ENCODE data around the gene AP1M2.
"Not testable (repeated sequence)": the region's sequence is repeated elsewhere in the genome, so short reads cannot be mapped to it uniquely, and the experiment has no call there.

AP1M2 gene

GRCh38 chr19:10600149-10600548 is 13.0 kb upstream of the AP1M2 start:
- no peak for DNase-seq

DNA sequence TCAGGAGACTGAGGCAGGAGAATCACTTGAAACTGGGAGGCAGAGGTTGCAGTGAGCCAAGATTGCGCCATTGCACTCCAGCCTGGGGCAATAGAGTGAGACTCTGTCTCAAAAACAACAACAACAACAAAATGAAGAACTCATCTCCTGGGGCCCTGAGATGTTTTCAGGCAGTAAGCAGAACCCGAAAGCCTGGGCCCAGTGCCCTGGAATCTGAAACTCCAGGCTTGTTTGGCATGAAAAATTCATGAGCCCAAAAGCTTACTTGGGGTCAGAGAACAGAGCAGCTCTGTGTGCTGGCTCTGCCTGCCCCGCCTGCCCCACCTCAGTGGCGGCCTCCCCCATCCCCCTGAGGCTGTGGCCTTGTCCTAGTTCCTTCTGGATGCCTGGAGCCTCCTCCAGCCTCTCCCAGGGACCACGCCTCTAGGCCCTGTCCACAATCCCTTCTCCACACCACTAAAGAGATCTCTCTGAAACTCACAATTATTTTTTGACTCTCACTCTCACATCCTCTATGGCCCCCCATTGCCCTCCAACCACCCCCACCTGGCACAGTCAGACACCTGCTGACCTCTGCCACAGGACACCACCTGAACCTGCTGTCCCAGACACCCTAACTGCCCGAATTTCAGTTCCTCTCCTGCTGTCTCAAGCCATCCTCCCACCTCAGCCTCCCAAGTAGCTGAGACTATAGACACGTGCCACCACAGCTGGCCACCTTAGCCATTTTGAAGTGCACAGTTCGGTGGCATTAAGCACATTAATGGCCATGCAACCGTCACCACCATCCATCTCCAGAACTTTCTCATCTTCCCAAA is 6.9 kb upstream of the AP1M2 start:
- DNase-seq: no peak

GRCh38 chr19:10593148-10593547 is 6.0 kb upstream of the AP1M2 start:
- no peak for DNase-seq

DNA sequence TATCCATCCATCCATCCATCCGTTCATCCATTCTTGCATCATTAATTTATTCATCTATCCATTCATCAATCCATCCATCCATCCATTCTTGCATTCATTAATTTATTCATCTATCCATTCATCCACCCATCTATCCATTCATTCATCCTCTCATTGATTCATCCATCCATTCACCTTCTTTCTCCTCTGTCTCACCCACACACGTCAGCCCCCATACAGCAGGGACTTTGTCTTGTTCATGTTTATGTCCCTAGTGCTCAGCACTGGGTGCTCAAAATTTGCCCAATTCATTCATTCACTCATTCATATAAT is 683 bp upstream of the AP1M2 start:
- DNase-seq: no peak

DNA sequence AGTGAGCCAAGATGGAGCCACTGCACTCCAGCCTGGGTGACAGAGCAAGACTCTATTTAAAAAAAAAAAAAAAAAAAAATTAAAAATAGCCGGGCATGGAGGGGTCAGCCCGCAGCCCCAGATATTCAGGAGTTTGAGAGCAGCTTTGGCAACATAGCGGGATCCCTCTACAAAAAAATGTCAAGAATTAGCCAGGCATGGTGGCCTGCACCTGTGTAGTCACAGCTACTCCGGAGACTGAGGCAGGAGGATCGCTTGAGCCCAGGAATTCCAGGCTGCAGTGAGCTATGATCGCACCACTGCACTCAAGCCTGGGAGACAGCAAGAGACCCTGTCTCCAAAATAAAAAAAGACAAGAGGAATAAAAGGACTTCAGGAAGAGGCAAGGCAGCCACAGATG is 716 bp downstream of the AP1M2 start:
- no peak for DNase-seq

DNA sequence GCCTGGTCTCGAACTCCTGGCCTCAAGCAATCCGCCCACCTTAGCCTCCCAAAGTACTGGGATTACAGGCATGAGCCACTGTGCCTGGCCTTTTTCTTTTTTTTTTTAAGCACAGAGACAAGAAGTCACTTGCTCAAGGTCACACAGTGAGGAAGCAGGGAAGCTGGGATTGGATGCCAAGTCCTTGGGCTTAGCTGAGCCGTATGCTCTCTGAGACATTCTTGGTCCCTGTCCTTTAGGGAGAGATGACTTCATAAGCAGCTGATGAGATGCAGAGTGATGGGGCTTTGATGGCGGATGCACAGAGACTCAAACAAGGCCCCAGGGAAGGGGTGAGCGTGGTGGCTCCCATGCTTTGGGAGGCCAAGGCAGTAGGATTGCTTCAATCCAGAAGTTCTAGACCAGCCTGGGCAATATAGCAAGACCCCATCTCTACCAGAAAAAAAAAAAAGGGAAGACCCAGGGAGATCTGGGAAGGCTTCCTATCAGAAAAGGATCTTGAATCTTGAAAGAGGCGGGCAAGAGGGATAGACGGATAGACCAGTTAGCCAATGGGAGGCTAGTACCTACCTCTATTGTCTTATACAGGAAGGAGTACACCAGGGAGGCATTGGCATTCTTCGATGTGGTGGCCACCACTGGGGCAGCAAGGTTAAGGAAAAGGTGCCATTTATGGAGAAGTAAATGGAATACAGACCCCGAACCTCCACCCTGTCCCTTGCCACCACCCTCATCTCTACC is 3.9 kb downstream of the AP1M2 start:
- no peak for DNase-seq

- DNase-seq: no peak
These were observed 5.0 kb downstream of the AP1M2 start for GRCh38 chr19:10582091-10582490.

DNA sequence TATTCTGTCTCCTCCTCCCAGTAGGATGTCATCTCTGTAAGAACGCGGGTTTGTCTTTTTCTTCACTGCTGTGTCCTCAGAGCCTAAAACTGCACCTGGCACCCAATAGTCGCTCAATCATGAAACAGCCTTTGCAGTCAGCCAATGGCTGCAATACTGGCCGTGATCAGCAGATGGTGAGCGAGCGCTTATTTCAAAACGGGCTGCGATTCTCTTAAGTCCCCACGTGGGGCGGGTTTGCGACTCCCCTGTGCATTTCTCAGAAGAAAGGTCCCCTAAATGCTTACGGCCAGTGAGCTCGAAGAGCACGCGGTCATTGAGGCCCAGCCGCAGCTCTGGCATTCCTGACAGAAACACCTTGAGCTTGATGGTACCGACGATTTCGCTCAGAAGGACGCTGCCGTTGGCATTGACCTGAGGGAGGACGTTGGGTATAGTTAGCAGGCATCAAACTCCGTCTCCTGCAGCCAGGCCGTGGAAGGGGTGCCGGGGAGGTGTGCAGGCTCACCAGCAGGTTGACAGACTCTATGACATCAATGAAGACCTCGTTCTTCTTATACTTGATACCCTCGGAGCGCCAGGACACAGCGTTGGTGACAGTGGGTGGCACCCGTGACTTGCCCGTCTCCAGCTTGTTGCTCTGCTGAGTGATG is 6.0 kb downstream of the AP1M2 start:
- DNase-seq: peak; percentile 60 to 91 (median 89)

DNA sequence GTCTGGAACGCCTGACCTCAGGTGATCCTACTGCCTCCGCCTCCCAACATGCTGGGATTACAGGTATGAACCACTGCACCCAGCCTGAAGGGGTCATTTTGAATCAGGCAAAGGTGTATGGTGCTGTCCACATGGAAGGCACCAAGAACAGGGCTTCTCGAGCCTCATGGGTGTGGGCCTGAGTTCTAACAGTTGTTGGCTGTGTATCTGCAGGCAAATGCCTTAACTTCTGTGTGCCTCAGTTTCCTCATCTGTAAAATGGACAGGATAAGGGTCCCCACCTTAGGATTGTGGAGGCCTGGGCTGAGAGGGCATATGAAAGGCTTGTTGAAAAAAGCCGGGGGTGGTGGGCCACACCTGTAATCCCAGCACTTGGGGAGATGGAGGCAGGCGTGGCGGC is 9.2 kb downstream of the AP1M2 start:
- no peak for DNase-seq

DNA sequence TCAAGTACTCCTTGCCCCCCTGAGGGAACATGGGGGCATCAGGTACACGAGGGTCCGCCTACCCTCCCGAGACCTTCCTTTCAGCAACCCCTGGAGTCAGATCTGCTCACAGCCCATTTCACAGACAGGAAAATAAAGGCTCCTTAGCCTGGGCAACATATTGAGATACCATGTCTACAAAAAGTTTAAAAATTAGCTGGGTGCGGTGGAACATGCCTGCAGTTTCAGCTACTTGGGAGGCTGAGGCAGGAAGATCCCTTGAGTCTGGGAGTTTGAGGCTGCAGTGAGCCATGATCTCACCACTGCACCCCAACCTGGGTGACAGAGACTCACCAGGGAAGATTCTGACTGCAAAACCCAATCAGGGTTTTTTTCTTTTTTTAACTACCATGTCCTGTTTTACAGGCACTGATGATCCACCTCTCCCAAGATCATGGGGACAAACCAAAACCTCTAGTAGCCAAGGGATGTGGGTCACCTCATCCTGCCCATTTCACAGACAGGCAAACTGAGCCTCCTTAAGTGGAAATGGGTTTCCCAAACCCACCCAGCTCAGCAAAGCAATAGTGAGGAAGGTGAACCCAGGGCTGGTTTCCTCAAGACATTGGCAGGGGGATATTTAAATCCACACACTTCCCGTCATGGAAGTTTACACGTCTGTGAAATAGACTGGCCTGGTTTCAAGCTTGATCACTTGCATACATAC is 11.9 kb downstream of the AP1M2 start:
- DNase-seq: no peak

DNA sequence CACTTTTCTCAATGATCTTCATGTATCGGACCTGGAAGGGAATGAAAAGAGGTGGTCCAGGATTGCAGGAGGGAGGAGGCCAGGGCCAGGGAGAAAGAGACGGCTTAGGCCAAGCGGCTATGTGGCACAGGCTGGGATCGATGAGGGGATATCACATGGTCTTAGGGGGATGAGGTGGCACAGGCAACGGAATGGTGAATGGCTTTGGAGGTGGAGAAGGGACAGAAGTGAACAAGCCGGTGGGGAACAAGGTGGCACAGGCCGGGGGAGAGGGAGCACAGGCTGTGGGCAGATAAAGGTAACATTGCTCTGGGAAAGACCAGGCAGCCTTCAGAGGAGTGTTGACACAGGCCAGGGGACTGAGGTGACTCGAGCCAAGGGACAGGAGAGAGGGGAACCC is 12.7 kb downstream of the AP1M2 start:
- no peak for DNase-seq

GRCh38 chr19:10573793-10574192 is 13.3 kb downstream of the AP1M2 start:
- DNase-seq: not testable (repeated sequence)

GRCh38 chr19:10568826-10569651 is 18.1 kb downstream of the AP1M2 start, which contains the start of gene CDKN2D:
CDKN2D (minus strand) TSS chr19:10568979; CDS start chr19:10568653, 326 bp downstream.
- DNase-seq: peak; percentile 98 to 100 (median 99)

DNA sequence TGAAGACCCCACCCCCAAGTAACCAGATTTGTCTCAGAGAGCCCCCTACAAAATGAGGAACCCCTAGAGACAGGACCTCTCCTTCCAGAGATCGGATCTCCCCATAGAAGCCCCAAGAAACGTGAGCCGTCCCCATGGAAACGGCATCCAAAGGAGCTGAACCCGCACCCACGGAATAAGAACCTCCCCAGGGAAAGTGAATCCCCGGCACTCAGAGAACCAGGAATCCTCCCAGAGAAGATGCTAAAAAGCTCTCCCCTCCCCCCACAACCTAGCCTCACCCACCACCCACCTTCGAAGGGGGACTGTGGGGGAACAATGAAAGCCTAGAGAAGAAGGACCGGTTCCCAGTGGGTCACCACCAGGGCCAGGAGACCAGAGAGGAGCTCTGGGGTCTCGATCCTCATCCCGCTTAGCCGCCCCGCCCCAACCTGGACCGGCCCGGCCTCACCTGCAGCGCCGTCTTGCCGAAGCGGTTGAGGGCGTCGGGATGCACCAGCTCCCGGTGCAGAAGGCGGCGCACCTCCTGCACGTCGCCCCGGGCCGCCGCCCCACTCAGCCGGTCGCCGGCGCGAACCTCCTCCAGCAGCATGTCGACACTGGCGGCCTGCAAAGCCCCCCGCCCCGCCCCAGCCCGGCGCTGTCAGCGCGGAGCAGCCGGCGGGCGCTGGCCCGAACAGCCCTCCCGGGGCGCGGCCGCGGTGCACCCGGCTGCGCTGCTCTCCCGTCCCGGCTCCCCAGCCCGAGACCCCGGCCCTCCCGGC is 18.9 kb downstream of the AP1M2 start:
- DNase-seq: peak in 3 of 4 experiments; percentile 34 to 77 (median 75)

DNA sequence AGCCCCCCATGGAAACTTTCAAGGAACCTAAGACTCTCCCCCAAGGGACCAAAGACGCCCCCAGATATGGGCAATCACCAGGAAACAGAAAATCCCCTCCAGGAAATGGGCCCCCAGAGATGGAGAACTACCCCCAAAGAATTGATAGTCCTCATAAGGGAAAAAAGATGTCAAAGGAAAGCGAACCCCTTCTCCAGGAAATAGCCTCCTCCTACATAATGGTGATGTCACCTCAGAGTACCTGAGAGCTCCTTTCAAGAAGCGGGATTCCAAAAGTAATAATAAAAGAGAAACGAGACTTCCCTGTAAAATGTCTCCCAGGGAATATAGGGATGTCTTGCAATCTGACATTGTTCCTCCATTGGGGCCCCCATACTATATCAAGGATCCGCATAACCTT is 19.5 kb downstream of the AP1M2 start:
- DNase-seq: no peak

GRCh38 chr19:10566658-10567410 is 20.3 kb downstream of the AP1M2 start:
- peak in 2 of 4 experiments; percentile 25 to 31 for DNase-seq

DNA sequence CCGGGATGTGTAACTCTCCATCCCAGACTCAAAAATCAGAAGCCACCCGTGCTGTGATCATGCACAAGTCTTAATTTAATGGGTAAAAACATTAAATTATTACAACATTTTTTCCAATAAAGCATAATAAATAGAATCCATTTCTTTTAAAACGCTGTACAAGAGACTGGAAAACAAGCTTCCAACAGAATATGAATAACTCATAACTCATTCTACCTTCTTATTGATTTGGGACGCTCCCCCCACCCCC is 20.8 kb downstream of the AP1M2 start:
- DNase-seq: no peak

DNA sequence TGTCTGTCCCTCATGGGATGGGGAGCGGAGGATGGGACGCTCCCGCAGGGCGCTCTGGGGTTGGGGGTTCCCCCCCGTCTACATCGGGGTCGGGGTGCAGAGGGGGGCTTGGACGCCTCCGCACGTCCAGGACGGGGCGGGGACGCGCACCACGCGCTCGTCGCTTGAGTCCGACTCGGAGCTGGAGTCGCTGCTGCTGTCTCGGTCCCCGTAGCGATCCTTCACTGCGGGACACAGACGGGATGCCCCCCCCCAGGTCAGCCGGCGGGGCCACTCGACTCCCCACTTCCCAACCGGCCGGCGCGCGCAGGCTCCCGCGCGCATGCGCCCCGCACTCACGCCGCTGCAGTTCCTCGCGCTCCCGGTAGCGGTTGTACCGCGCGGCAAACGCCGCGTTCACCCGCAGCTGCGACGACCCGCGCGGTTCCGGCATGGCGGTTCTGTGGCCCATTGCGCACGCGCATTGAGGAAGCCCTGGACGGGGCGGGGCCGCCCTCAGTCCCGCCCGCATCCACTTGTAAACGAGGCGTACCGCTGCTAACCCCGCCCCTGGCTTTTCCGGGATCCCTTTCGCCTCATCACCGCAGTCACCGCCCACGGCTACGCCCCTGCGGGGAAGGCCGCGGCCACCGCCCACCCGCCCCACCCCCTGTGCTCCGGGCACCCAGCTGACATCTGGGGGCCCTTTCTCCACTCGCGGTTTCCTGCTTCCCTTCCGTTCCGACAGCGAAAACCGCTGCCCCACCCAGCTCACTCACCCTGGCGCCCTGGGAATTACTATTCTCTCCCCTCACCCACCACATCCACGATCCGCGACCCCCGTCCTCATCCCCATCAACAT is 21.3 kb downstream of the AP1M2 start, which contains the start of gene KRI1:
KRI1 (minus strand) TSS at position 444 of the 841 bp plus-strand sequence; CDS start at position 433, 11 bp downstream.
- peak; percentile 86 to 99 (median 95) for DNase-seq

GRCh38 chr19:10565028-10565566 is 22.0 kb downstream of the AP1M2 start:
- DNase-seq: peak in 2 of 4 experiments; percentile 30 to 34

Data from activated naive CD4-positive, alpha-beta T cell (primary cell).